Adrenal gland (tissue), 5 donors: ENCODE results near the gene LAMC2.

Experiments used
- CTCF ChIP-seq, 6 experiments: fragments of 450-650 bp in 4 of 6; fragments of 200-600 bp in 2 of 6; sonication (generic) in 1 of 6; IDR thresholded peaks; 1 replicate in 5 of 6; 2 replicates in 1 of 6; pipeline versions ENCODE4 v1.5.1 to v1.8.0; 2016 to 2021; ENCODE audit warnings: antibody characterized with exemption in 6 of 6, mild to moderate bottlenecking in 2 of 6, moderate library complexity in 1 of 6
- POLR2A ChIP-seq, 2 donors: fragments of 450-650 bp; IDR thresholded peaks; one replicate each; pipeline ENCODE4 v1.6.1; 2017; ENCODE audit warnings: antibody characterized with exemption in 2 of 2, mild to moderate bottlenecking in 2 of 2, moderate library complexity in 1 of 2
- donor health status: DM: no; HTN: no; CAD: no.

GRCh38 chr1:183247066-183247465 is 61.0 kb downstream of the LAMC2 start:
- TF ChIP-seq CTCF (IDR thresholded peaks at IDR 0.05) (no peak), POLR2A (IDR thresholded peaks at IDR 0.05) (no peak)
